HL-60 (cell line): ENCODE results near the gene CEP350.

Experiments used
- DNase-seq, 2 experiments: peaks; one replicate each; pipeline ENCODE4 v3.0.0-alpha.2; 2010 to 2020; ENCODE audit warnings: low read depth in 1 of 2, low spot score in 1 of 2
- H3K27ac ChIP-seq: fragments of 250-450 bp; sonication (Bioruptor Pico); replicated peaks from 2 replicates; pipeline ENCODE4 v1.5.1; 2020; ENCODE audit warnings: mild to moderate bottlenecking, moderate library complexity
- H3K27me3 ChIP-seq: fragments of 250-450 bp; sonication (Bioruptor Pico); 2 replicates; pipeline ENCODE4 v1.5.1; 2021; ENCODE audit warnings: mild to moderate bottlenecking, moderate library complexity; ENCODE audit not compliant: insufficient read depth, poor library complexity, severe bottlenecking
- H3K4me3 ChIP-seq: replicated peaks from 2 replicates; pipeline ENCODE4 v1.5.1; 2011; ENCODE audit warnings: mild to moderate bottlenecking, control low read depth, low read length; ENCODE audit not compliant: insufficient read depth
- GABPA ChIP-seq: IDR thresholded peaks from 2 replicates; pipeline ENCODE4 v1.6.1; 2012; ENCODE audit warnings: low read depth
- POLR2AphosphoS5 ChIP-seq: IDR thresholded peaks from 2 replicates; pipeline ENCODE4 v1.6.1; 2012; ENCODE audit warnings: low read depth
- SPI1 ChIP-seq: IDR thresholded peaks from 2 replicates; pipeline ENCODE4 v1.6.1; 2012; ENCODE audit warnings: low read depth, mild to moderate bottlenecking, borderline replicate concordance
- TF ChIP-seq, protein P1 (sequence below): IDR thresholded peaks from 2 replicates; pipeline ENCODE4 v1.6.1; 2012; ENCODE audit warnings: low read depth; ENCODE audit not compliant: insufficient replicate concordance
- TF ChIP-seq, protein P2 (sequence below): IDR thresholded peaks from one replicate; pipeline ENCODE4 v1.5.1; 2011; ENCODE audit warnings: low read length, control low read depth, inconsistent platforms; ENCODE audit not compliant: insufficient read depth

CEP350 gene

GRCh38 chr1:180154325-180155181 is 199.9 kb downstream of the CEP350 start, which contains the start of gene QSOX1:
QSOX1 (plus strand) TSS chr1:180154869; CDS start chr1:180154908, 39 bp downstream.
- Histone ChIP-seq H3K27ac (peak within 1 kb of the TSS; percentile 94), H3K27me3 (no peaks in the 10 kb centered on the region), H3K4me3 (peak within 1 kb of the TSS; percentile 87)
- peak; percentile 68 to 87 for DNase-seq
- peak; percentile 67; the same call in 1 of the 2 replicates for TF ChIP-seq POLR2AphosphoS5
- TF ChIP-seq GABPA: peak; percentile 36; the same call in 1 of the 2 replicates
- TF ChIP-seq SPI1: no peak
- TF ChIP-seq, protein P1, sequence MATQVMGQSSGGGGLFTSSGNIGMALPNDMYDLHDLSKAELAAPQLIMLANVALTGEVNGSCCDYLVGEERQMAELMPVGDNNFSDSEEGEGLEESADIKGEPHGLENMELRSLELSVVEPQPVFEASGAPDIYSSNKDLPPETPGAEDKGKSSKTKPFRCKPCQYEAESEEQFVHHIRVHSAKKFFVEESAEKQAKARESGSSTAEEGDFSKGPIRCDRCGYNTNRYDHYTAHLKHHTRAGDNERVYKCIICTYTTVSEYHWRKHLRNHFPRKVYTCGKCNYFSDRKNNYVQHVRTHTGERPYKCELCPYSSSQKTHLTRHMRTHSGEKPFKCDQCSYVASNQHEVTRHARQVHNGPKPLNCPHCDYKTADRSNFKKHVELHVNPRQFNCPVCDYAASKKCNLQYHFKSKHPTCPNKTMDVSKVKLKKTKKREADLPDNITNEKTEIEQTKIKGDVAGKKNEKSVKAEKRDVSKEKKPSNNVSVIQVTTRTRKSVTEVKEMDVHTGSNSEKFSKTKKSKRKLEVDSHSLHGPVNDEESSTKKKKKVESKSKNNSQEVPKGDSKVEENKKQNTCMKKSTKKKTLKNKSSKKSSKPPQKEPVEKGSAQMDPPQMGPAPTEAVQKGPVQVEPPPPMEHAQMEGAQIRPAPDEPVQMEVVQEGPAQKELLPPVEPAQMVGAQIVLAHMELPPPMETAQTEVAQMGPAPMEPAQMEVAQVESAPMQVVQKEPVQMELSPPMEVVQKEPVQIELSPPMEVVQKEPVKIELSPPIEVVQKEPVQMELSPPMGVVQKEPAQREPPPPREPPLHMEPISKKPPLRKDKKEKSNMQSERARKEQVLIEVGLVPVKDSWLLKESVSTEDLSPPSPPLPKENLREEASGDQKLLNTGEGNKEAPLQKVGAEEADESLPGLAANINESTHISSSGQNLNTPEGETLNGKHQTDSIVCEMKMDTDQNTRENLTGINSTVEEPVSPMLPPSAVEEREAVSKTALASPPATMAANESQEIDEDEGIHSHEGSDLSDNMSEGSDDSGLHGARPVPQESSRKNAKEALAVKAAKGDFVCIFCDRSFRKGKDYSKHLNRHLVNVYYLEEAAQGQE: peak; percentile 48
- TF ChIP-seq, protein P2, sequence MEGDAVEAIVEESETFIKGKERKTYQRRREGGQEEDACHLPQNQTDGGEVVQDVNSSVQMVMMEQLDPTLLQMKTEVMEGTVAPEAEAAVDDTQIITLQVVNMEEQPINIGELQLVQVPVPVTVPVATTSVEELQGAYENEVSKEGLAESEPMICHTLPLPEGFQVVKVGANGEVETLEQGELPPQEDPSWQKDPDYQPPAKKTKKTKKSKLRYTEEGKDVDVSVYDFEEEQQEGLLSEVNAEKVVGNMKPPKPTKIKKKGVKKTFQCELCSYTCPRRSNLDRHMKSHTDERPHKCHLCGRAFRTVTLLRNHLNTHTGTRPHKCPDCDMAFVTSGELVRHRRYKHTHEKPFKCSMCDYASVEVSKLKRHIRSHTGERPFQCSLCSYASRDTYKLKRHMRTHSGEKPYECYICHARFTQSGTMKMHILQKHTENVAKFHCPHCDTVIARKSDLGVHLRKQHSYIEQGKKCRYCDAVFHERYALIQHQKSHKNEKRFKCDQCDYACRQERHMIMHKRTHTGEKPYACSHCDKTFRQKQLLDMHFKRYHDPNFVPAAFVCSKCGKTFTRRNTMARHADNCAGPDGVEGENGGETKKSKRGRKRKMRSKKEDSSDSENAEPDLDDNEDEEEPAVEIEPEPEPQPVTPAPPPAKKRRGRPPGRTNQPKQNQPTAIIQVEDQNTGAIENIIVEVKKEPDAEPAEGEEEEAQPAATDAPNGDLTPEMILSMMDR: no peak

DNA sequence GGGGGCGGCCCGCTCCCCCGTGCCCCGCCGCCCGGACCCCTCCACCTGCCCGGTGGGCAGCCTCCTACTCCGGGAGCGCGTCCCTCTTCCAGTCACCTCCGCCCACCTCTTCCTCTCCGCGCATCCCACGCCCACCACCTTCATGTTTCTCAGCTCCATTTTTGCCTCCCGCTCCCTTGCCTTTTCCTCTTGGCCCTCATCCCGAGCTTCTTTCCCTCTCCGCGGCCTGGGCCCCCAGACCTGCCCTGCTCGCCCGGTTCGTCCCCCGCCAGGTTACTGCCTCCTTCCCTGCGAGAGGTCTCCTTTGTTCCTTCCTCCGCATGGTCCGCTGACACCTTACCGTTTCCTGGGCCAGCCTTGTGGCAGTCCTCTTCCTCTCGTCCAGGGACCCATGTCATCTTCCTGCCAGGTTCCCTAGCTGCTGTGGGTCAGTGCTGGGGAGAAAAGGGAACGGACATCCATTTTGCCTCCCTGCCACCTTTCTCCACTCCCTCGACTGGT is 200.6 kb downstream of the CEP350 start:
- peak overlapping the region; percentile 94 for H3K27ac ChIP-seq

DNA sequence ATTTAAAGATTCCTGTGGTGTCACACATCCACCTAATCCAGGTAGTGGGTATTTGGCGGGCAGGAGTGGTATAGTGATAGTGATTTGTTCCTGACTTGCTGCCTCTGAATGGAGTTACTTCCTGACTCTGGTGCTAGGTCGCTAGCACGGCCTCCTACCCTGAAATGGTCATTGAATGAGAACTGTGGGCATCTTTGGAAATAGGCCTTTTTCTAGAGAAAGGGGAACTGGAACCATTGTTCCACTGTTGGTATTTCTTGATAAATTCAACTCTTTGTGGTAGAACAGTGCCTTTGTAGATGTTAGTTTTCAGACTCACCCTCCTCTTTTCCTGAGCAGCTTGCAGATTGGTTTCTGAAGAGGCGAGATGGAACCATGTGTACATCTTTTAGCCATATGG is 201.6 kb downstream of the CEP350 start:
- no peaks in the 10 kb centered on the region for H3K27me3 ChIP-seq
- TF ChIP-seq, protein P2: no peak
- TF ChIP-seq POLR2AphosphoS5 (no peak), SPI1 (peak; percentile 95)
- H3K27ac ChIP-seq: peak overlapping the region; percentile 94
- DNase-seq: peak in 1 of 2 experiments; percentile 79
- H3K4me3 ChIP-seq: peak overlapping the region; percentile 87

More for the DNA sequence above, 200.6 kb downstream of the CEP350 start:
- DNase-seq: no peak
- Histone ChIP-seq H3K27me3 (no peaks in the 10 kb centered on the region), H3K4me3 (peak overlapping the region; percentile 87)
- TF ChIP-seq, protein P2: no peak
- TF ChIP-seq POLR2AphosphoS5: no peak
- TF ChIP-seq GABPA: no peak
- TF ChIP-seq, protein P1: no peak
- no peak for TF ChIP-seq SPI1
